Measurements from ENCODE around the gene DLX6.

The DLX6 gene

DNA sequence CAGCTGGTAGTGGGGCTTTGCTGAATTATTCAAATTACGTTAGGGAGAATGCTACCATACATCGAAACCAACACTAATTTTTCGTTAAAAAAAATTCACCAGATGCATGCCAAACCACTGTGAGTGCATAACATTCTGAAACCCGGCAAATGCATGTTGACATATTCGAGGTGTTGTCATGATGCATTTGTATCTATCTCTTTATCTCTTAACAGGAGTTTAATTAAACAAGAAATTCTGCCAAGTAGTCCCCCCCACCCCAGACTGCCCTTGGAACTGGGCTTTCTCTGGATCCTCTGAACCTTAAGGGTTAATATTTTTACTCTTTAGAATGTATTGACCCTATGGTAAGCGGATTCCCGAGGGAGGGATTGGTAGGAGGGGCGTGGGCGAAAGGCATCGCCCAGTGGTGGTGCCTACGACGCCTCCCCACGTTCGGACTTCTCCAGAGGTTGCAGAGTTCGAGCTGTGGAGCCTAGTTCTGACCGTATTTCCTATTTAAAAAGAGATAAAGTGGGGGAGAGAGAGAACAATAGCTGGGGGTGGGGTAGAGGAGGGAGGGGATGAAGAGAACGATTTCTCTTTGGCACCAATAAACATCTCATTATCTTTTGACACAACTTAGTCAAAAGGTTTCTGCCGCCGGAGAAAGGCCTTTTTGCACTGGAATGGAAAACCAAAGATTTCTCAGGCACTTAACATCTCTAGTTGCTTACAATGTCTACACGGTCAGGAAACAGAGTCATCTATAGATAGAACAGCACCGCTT lies 7.2 kb downstream of the DLX6 start:
- no peak for TF ChIP-seq EZH2phosphoT487 (IDR thresholded peaks at IDR 0.05; ENCODE audit: low read depth)
- TF ChIP-seq, protein P1, sequence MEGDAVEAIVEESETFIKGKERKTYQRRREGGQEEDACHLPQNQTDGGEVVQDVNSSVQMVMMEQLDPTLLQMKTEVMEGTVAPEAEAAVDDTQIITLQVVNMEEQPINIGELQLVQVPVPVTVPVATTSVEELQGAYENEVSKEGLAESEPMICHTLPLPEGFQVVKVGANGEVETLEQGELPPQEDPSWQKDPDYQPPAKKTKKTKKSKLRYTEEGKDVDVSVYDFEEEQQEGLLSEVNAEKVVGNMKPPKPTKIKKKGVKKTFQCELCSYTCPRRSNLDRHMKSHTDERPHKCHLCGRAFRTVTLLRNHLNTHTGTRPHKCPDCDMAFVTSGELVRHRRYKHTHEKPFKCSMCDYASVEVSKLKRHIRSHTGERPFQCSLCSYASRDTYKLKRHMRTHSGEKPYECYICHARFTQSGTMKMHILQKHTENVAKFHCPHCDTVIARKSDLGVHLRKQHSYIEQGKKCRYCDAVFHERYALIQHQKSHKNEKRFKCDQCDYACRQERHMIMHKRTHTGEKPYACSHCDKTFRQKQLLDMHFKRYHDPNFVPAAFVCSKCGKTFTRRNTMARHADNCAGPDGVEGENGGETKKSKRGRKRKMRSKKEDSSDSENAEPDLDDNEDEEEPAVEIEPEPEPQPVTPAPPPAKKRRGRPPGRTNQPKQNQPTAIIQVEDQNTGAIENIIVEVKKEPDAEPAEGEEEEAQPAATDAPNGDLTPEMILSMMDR (IDR thresholded peaks at IDR 0.05; ENCODE audit: low read depth, low read length): no peak
- no peak overlapping the region for H3K27ac ChIP-seq (ENCODE audit: low read length)
- no peaks in the 10 kb centered on the region for H4K20me1 ChIP-seq (ENCODE audit: insufficient read depth, low read length)
- H3K79me2 ChIP-seq (ENCODE audit: low read length): no peaks in the 10 kb centered on the region
- H3K4me1 ChIP-seq (ENCODE audit: low read length): no peaks in the 10 kb centered on the region
- H3K4me3 ChIP-seq (ENCODE audit: low read length): no peak overlapping the region
- no peak overlapping the region for H3K9ac ChIP-seq (ENCODE audit: low read length)
- no peak overlapping the region for H2AFZ ChIP-seq (ENCODE audit: low read depth, low read length)
- H3K36me3 ChIP-seq (replicated peaks; ENCODE audit: low read depth, low read length): no peaks in the 10 kb centered on the region
- no peak overlapping the region for H3K4me2 ChIP-seq (ENCODE audit: low read length)
- H3K9me3 ChIP-seq (ENCODE audit: insufficient read depth, low read length): no peaks in the 10 kb centered on the region
- peaks cover 40% of the 10 kb centered on the region for H3K27me3 ChIP-seq (ENCODE audit: low read depth, low read length)

DNA sequence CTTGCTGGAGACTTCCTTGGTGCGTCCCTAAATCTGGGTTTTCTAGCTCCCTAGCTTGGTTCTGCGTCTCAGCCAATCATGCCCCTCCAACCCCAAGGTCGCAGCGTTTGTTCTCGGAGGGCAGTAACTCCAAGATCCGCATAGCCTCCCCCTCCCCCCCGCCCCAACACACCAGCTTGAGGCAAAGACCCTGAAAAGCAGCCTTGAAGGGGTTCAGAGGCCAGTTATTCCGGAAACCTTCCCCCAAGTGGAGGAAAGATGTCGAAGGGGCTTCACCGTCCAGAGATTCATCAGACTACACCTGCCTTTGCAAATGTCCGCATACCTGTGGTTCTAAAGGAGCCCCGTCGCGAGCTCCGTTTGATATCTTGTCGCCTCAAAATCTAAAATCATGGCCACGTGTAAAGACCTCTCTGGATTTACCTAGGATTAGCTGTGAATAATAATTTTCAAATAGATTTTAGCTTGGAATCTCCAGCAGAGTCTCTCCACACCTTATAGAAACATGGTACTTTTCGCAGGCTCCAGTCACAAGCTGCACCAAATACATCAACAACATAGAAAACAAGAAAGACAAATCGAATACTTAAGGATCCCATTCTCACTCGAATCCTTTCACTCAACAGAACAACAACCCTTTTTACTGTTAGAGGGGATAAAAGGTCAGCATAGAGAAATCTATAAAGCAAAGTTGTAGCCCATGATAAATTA lies 7.9 kb downstream of the DLX6 start:
- Histone ChIP-seq H2AFZ (ENCODE audit: low read depth, low read length) (no peak overlapping the region), H3K36me3 (replicated peaks; ENCODE audit: low read depth, low read length) (no peaks in the 10 kb centered on the region), H4K20me1 (ENCODE audit: insufficient read depth, low read length) (no peaks in the 10 kb centered on the region), H3K9me3 (ENCODE audit: insufficient read depth, low read length) (no peaks in the 10 kb centered on the region), H3K4me3 (ENCODE audit: low read length) (no peak overlapping the region), H3K27ac (ENCODE audit: low read length) (no peak overlapping the region), H3K4me2 (ENCODE audit: low read length) (no peak overlapping the region), H3K27me3 (ENCODE audit: low read depth, low read length) (peaks cover 40% of the 10 kb centered on the region), H3K9ac (ENCODE audit: low read length) (no peak overlapping the region), H3K4me1 (ENCODE audit: low read length) (no peaks in the 10 kb centered on the region), H3K79me2 (ENCODE audit: low read length) (no peaks in the 10 kb centered on the region)
- TF ChIP-seq, protein P1 (IDR thresholded peaks at IDR 0.05; ENCODE audit: low read depth, low read length): no peak
- no peak for TF ChIP-seq EZH2phosphoT487 (IDR thresholded peaks at IDR 0.05; ENCODE audit: low read depth)

DNA sequence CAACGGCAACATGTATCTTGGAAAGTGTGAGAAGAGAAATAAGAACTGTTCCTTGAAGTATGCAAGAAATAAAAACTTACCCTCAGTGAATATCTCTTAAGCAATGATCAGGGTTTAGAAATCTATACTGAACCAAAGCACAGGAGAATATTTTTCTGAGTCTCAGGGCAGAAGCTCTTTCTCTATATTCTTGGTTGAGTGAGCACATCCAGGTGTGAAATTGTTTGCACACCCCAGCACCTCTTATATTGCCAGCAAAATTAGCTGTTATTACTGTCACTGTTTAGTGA lies 8.4 kb downstream of the DLX6 start:
- Histone ChIP-seq H3K4me3 (ENCODE audit: low read length) (no peak overlapping the region), H3K36me3 (replicated peaks; ENCODE audit: low read depth, low read length) (no peaks in the 10 kb centered on the region), H3K27me3 (ENCODE audit: low read depth, low read length) (peaks cover 40% of the 10 kb centered on the region), H3K79me2 (ENCODE audit: low read length) (no peaks in the 10 kb centered on the region), H3K4me1 (ENCODE audit: low read length) (no peaks in the 10 kb centered on the region), H3K9me3 (ENCODE audit: insufficient read depth, low read length) (no peaks in the 10 kb centered on the region), H2AFZ (ENCODE audit: low read depth, low read length) (no peak overlapping the region), H3K4me2 (ENCODE audit: low read length) (no peak overlapping the region), H4K20me1 (ENCODE audit: insufficient read depth, low read length) (no peaks in the 10 kb centered on the region), H3K9ac (ENCODE audit: low read length) (no peak overlapping the region), H3K27ac (ENCODE audit: low read length) (no peak overlapping the region)
- TF ChIP-seq EZH2phosphoT487 (IDR thresholded peaks at IDR 0.05; ENCODE audit: low read depth): no peak

DNA sequence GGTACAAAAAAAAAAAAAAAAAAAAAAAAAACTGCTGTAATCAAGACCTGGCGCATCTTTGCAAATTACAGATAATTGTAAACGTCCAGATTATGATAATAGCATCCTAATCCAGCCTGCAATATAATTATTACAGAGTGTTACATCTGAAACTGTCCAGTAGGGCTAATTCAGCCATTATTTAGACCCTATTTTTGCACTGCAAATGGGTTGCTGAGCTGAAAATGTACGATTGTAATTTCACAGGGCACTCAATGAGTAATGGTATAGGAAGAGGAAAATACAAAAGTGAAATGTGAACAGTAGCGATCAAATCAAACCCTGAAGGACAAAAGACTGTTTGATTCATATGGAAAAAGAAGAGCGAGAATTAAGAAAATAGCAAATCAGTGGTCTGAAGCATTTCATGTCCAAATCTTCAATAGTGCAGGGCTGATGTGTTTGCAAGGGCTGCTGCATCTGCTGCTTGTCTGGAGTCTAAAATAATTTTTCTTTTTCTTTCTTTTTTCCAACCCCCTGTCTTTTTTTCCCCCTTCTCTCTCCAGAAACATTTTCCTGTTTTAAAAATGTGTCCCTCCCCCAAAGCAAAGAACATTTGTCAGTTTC lies 8.9 kb downstream of the DLX6 start:
- no peak for TF ChIP-seq EZH2phosphoT487 (IDR thresholded peaks at IDR 0.05; ENCODE audit: low read depth)
- TF ChIP-seq, protein P1 (IDR thresholded peaks at IDR 0.05; ENCODE audit: low read depth, low read length): no peak
- Histone ChIP-seq H3K27ac (ENCODE audit: low read length) (no peak overlapping the region), H3K36me3 (replicated peaks; ENCODE audit: low read depth, low read length) (no peaks in the 10 kb centered on the region), H3K27me3 (ENCODE audit: low read depth, low read length) (peaks cover 40% of the 10 kb centered on the region), H3K4me3 (ENCODE audit: low read length) (no peak overlapping the region), H3K4me1 (ENCODE audit: low read length) (no peaks in the 10 kb centered on the region), H3K9ac (ENCODE audit: low read length) (no peak overlapping the region), H2AFZ (ENCODE audit: low read depth, low read length) (no peak overlapping the region), H3K4me2 (ENCODE audit: low read length) (no peak overlapping the region), H4K20me1 (ENCODE audit: insufficient read depth, low read length) (no peaks in the 10 kb centered on the region), H3K79me2 (ENCODE audit: low read length) (no peaks in the 10 kb centered on the region), H3K9me3 (ENCODE audit: insufficient read depth, low read length) (no peaks in the 10 kb centered on the region)

Data from OCI-LY3 (cell line).